Measurements from ENCODE around the gene GALNT18.

GALNT18 gene

DNA sequence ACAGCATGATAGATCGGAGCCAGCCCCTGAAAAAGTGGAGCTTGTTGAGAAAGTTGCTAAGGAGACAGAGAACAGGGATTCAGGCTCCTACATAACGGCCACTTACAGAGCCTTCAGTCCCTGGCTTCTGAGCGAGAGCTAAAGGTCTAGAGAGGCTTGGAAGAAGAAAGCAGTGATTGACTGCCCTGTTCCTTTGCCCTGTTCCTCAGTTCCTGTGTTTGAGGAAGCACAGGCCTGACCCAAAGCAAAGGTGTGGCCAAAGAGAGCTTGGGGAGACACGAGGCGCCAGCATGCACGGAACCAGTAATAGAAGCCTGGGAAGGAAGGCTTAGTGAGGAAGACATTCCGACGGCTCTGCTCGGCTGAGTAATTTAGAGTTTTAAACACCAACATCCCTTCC lies 194.7 kb downstream of the GALNT18 start:
- no peak for FAIRE-seq

GRCh38 chr11:11426226-11426952 lies 195.4 kb downstream of the GALNT18 start:
- FAIRE-seq = no peak

- FAIRE-seq = no peak
Measured at GRCh38 chr11:11425806-11426205, 196.0 kb downstream of the GALNT18 start.

GRCh38 chr11:11424688-11425087 lies 197.1 kb downstream of the GALNT18 start:
- no peak for FAIRE-seq

DNA sequence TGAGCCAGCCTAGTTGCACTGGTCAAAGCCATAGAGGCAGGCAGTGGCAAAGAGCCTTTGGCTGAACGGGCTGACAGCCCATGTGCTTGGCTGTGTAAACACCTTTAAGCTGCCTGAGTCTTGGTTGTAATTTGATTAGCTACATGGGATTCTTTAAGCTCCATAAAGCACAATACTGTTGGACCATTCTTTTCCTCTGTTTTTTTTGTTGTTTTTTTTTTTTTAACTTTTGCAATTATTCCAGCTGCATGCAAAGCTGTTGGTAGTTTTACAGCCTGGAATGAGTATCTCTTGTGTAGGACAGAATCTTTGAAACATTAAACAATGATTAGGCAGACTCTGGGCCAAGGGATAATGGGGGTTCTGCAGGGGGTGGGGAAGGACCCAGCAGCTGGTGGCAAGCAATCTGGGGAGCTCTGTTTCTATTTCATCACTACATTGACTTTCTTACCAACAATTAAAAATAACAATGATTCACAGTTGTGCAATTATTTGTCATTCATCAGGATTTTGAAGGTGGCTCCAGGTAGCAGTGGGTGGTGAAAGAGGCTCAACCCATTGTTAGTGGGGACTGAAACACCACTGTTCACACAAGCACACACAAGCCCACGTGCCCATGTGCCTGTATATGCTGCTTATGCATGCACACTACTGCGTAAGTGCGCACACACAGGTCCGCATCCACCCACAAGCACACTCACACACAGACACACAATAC lies 199.2 kb downstream of the GALNT18 start:
- FAIRE-seq = peak; percentile 30

- no peak for FAIRE-seq
Measured at GRCh38 chr11:11421509-11421908, 200.3 kb downstream of the GALNT18 start.

GRCh38 chr11:11420899-11421285 lies 200.9 kb downstream of the GALNT18 start:
- FAIRE-seq = no peak

DNA sequence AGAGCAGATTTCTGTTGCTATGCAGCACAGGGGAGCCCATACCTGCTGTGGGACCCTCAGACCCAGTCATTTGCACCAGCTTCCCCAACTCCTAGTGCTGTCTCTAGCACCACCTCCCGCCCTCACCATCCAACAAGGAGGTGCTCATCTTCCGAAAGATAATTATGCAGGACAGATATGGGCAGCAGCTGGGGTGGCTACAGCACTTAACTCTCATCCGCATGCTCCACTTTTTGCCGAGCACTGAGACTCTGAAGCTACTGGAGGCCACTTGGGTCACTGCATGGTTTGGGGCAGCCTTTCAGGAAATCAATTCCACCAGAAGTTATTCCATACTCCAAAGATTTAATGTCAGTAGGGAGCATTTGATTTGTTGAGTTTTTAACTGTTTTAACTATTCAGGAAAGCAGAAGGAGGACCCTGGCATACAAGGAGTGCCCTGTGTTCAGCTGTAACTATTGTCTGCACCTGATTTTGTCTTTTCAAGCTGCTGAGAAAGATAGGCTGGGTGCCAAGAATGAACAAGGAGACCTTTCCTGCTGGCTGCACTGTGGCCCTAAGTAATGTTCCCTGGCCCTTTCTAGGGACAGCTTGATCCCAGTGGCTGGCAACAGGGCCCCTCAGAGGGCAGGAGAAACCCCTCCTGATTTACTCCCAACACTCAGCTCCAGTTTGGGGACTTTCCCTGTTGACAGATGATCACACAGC lies 201.5 kb downstream of the GALNT18 start:
- no peak for FAIRE-seq

DNA sequence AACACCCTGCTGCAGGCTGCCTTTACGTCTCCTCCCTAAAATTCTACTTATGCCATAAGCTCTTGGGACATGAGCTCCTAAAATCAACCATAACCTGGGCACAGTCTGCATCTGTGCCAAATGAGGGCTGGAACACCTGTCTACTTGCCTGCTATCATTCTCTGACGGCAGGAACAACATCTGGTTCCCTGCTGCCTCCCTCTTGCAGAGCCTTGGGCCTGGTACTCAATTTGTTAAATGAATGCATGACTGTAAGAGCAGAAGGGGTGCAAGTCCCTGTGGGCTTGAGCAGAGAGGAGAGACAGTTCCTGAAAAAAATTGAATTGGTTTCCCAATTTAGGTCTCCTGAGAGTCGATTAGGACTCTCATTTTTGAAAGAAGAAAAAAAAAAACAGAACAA lies 202.1 kb downstream of the GALNT18 start:
- no peak for FAIRE-seq

- FAIRE-seq = no peak
Measured at GRCh38 chr11:11416917-11417316, 204.9 kb downstream of the GALNT18 start.

DNA sequence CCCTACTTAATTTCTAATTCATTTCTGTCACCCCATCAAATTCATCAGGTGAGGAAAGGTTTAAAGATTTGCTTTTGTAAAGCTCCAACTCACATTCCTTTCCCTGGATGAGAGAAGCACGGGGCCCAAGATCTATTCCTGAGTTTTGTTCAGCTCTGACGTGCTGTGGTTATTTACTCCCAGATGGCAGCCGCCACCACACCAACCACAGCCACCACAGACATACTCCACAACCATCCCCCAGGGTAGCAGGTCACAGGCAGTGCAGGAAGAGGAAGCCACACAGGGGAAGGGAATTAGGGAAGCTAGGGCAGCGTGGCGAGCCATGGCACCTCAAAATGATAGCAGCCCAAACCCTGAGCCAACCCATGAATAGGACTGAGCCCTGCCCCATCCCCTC lies 205.3 kb downstream of the GALNT18 start:
- FAIRE-seq = no peak

DNA sequence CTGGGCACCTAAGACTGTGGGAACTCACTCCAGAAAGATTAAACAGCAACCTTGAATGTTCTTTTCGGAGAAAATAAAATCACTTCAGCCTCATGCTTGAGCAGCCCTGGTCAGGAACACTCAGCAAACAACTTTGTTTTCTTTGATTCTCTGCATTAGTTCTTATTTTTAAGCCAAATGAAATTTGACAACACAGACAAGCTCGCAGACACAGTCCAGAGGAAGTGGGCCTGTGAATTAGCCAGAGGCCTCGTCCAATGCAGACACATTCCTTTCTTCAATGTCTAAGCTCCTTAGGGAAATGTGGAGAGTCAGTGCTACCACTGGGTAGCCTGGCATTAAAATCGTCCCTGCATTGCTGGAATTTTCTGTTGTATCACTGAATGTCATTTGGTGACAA lies 205.9 kb downstream of the GALNT18 start:
- FAIRE-seq = no peak

GRCh38 chr11:11414996-11415395 lies 206.8 kb downstream of the GALNT18 start:
- no peak for FAIRE-seq

DNA sequence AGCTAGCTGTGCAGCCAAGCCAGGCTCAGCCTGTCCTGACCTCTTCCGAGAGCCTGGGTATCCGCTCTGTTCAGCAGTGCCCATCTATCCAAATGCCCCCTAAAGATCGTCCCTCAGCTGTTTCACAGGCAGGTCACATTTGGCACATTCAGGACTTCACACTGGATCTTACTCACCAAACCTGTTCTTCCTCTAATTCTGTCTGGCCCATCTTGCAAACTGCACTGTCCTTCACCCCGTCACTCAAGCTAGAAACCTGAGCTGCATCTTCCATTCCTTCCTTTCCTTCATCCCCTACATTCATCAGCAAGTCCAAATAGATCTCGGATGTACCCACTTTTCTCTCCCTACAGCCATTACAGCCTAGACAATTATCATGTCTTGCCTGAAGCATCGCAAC lies 208.0 kb downstream of the GALNT18 start:
- no peak for FAIRE-seq

GRCh38 chr11:11411401-11411985 lies 210.3 kb downstream of the GALNT18 start:
- no peak for FAIRE-seq

DNA sequence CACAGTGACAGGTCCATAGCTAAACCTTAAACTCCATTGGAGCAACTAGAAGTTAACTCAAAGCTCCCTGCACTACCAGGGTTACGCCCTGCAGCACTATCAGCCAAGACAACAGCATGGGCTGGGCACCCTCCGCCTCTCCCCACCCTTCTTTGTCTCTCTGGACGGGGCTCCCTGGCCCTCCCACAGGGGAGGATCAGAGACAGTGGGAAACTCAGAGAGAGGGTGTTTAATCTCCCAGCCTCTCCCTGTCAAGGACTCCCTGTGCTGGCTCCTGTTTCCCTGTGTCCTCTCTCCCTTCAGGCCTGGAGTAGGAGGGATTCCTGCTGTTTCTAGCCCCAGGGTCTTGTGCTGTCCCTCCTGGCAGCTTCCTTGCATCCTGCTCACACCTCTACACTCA lies 211.9 kb downstream of the GALNT18 start:
- FAIRE-seq = no peak

DNA sequence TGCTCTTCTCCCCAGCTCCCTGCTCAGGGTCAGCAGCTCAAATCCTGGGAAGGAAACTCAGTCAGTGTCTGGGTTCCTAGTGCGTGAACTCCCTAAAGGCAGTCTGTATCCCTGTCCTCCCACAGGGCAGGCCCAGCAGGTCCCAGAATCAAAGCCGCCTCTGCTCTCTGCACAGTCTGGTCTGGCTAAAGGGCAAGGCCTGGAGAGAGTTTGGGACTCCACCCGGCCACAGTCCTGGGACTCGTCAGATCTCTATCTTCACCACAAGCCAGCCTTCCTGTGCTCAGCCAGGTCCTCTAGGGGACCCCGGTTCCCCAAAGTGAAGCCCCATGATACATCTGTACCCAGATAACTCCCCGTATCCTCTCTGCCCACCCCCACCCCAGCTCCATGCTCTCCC lies 212.6 kb downstream of the GALNT18 start:
- no peak for FAIRE-seq

DNA sequence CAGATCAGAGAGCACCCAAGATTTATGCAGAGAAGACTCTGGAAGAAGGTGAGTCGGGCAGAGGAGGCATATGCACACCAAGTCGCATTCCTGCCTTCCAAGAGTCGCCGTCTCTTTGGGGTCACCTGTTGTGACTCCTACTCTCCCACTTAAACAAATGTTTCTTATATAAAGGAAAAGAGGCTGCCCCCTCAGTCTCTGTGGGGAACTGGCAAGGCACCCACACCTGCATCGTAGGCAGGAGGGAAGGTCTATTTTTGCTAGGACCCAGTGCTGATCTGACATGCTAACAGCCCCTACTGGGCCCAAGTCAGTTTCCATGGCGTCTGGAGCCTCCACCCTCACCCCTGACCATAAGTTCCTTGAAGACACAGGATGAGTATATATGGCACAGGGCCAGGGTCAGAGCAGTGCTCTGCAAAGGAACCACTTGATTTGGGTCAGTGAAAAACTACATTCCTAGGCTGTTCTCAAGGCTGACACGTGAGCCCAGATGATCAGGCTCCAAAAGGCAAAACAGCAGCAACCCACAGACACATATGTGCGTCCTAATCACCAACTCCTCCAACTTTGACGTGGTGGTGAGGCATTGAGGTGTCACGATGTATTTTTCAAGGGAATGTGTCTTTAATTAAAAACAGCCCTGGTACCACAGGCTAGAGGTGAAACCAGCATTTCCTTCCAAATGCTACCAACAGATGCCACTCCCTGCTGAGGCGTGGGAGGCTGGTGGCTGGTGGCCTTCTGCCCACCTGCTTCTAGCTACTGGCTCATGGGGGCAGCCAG lies 213.2 kb downstream of the GALNT18 start:
- no peak for FAIRE-seq

- FAIRE-seq = no peak
Measured at GRCh38 chr11:11407763-11408084, 214.1 kb downstream of the GALNT18 start.

DNA sequence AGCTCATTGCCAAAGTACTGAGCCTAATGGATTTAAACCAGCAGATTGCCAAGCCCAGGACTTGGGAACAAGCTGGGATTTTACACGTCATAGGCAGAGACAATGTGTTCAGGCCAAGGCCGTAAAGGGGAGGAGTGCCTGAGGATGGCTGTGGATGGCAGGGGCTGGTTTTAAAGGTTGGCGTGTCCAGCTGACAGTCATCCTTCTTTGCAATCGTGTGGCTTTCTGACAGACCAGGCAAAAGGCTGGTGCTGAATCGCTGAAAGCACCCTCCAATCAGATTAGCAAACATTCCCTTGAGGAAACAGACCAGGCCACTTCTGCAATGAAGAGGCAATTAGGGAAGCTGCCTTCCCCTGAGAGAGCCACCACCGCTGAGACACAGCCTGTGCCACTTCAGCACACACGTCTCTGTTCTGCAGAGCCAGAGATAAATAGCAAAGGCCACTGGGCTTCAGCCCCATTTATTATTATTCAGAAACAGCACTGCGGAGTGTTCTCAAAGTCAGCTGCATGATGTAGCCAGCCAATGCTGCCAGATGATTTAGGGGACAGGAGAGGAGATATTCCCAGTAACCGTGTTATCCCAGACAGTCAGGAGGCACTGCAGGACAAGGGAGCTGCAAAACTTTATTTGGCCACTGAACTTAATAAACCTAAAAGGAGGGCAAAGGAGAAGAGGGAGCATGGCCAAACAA lies 214.6 kb downstream of the GALNT18 start:
- FAIRE-seq = no peak

DNA sequence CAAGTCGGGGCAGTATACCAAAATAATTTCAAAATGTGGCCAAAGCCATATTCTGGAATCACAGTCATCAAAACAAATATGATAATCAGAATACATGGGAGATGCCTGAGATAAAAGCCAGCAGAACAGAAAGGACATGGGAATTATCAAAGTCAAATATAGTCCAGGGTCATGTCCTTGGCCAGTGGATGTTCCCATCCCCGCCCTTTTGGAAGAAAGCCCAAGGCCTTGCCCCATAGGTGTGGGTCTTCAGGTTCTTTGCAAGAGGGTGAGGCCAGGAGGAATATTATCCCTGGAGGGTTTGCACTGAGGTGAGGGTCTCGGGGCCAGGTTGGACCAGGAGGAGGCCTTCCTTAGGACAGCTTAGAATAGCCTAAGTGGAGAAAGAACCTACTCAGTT lies 215.2 kb downstream of the GALNT18 start:
- no peak for FAIRE-seq
